Bronchial epithelial cell (primary cell): ENCODE measurements around the gene SEC23A. TPM values are rescaled to one million over a fixed set of nuclear protein-coding genes. Genes with fewer than 3 reads are reported as not detected.

Experiments
- DNase-seq: peaks from one replicate; pipeline ENCODE4 v3.0.0-alpha.2; 2010; ENCODE audit warnings: low read depth
- FAIRE-seq: peaks from 2 replicates; lab custom pipeline; 2011; peaks lifted over from hg19 to GRCh38; lab: Jason Lieb, UNC
- H3K27me3 ChIP-seq: 2 replicates; pipeline ENCODE4 v1.5.1; 2011; ENCODE audit warnings: low read length; ENCODE audit not compliant: control insufficient read depth, insufficient read depth
- H3K36me3 ChIP-seq: 2 replicates; pipeline ENCODE4 v1.5.1; 2011; ENCODE audit warnings: low read length; ENCODE audit not compliant: control insufficient read depth, insufficient read depth
- H3K4me3 ChIP-seq: 2 replicates; pipeline ENCODE4 v1.5.1; 2011; ENCODE audit warnings: mild to moderate bottlenecking, low read depth, low read length, control low read depth
- CTCF ChIP-seq: IDR thresholded peaks from 2 replicates; pipeline ENCODE4 v1.5.1; 2011; ENCODE audit warnings: mild to moderate bottlenecking, moderate library complexity, low read length, control low read depth, inconsistent platforms; ENCODE audit not compliant: insufficient read depth, severe bottlenecking
- total RNA-seq: library from RNA; depleted of rRNA; stranded (reverse); fragments of >200 nt; gene quantifications from 2 replicates; pipeline ENCODE4 v1.2.1, GENCODE V29; 2014

The SEC23A gene
- total RNA-seq, 1 donor from 2014 or later = 211 TPM

GRCh38 chr14:38991299-38991698 lies 111.7 kb downstream of the SEC23A start:
- no peak for TF ChIP-seq CTCF
- no peak for DNase-seq
- no peak for FAIRE-seq
- Histone ChIP-seq H3K36me3 (no peaks in the 10 kb centered on the region), H3K27me3 (no peaks in the 10 kb centered on the region), H3K4me3 (no peak overlapping the region)

GRCh38 chr14:38989922-38990546 lies 113.0 kb downstream of the SEC23A start:
- no peak for DNase-seq
- FAIRE-seq = no peak
- Histone ChIP-seq H3K36me3 (no peaks in the 10 kb centered on the region), H3K4me3 (no peak overlapping the region), H3K27me3 (no peaks in the 10 kb centered on the region)
- TF ChIP-seq CTCF = no peak

- H3K36me3 ChIP-seq = no peaks in the 10 kb centered on the region
- no peaks in the 10 kb centered on the region for H3K27me3 ChIP-seq
- H3K4me3 ChIP-seq = no peak overlapping the region
- DNase-seq (no peak), FAIRE-seq (no peak)
- TF ChIP-seq CTCF = no peak
Observed at GRCh38 chr14:38987781-38988180, 115.3 kb downstream of the SEC23A start.

GRCh38 chr14:38982837-38983236 lies 120.2 kb downstream of the SEC23A start:
- no peak for FAIRE-seq
- Histone ChIP-seq H3K36me3 (no peaks in the 10 kb centered on the region), H3K27me3 (no peaks in the 10 kb centered on the region), H3K4me3 (no peak overlapping the region)
- TF ChIP-seq CTCF = no peak
- DNase-seq = no peak

- Histone ChIP-seq H3K36me3 (no peaks in the 10 kb centered on the region), H3K4me3 (no peak overlapping the region), H3K27me3 (no peaks in the 10 kb centered on the region)
- no peak for TF ChIP-seq CTCF
- DNase-seq = no peak
- no peak for FAIRE-seq
Observed at GRCh38 chr14:38982278-38982677, 120.8 kb downstream of the SEC23A start.

Other genes starting within 250 kb of the SEC23A start
- gene GEMIN2, start 11.1 kb upstream of the SEC23A start, total RNA-seq = 31.9 and 51.3 TPM in 2 replicates
- 31.6 and 41.9 TPM in 2 replicates for gene TRAPPC6B, start 67.1 kb upstream of the SEC23A start, total RNA-seq
- gene PNN, start 72.0 kb upstream of the SEC23A start, total RNA-seq = 12.9 and 18.9 TPM in 2 replicates
- gene MIA2, start 130.7 kb upstream of the SEC23A start, total RNA-seq = 41.9 and 54.3 TPM in 2 replicates